ENCODE results near the gene ASTN2.

ASTN2 gene

DNA sequence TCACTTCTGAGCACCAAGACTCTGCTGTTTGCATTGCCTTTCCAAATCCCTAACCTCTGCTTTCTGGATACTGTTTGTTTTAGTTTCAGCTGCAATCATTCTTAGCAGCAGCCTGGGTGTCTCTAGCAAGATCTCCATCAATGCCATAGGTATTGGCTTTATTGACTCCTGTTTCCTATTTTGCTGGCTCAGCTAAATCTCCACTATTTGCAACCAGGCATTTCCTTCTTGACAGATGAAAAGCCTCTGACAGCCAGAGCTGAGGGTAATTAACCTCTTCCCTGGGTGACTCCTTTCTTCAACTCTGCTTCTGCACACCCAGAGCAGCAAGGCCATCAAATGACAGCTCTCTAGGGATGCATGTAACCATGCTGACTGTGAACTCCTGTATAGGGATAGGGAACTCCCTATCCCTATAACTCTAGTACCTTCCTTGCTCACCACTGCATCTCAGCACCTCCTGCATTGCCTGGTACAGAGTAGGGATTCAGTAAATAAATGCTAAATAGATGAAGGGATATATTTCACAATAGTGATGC is 434.2 kb downstream of the ASTN2 start:
- in situ Hi-C loops (cut with MboI; ENCODE audit: low sequenced_read_pairs) = no loop called here

DNA sequence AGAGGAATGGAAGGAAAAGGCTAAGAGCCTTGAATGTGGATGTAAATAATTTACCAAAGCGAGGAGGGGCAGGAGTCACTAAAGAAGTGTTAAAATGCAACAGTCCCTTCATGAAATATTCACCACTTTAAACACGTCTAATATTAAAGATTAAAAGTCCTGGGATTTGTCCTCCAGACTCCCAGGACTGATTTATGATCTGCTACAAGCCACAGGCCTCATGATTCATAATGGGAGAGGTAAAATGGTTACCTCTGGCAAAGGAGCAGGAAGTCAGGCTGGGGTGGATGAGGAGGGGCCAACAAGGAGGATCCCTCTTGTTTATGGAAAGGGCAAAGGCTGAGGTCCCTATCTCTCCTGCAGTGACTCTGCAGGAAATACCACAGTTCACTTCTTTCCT is 435.4 kb downstream of the ASTN2 start:
- in situ Hi-C loops (cut with MboI; ENCODE audit: low sequenced_read_pairs) = no loop called here

DNA sequence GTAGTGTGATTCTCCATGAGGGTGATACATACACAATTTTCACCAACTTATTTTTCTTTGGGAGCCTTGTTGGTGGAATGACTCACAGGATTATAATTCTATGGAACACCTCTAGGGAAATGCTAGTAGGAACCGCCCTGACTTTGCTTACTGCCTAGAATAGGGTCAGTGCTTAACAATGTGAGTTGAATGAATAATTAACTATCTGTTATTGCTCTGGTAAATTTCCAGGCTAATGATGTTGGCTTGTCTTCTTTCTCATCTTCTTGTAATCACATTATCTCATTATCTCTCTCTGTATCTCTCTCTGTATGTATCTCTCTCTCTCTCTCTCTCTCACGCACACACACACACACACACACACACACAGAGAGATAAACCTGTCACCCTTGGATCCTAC is 436.7 kb downstream of the ASTN2 start:
- in situ Hi-C loops (cut with MboI; ENCODE audit: low sequenced_read_pairs) = no loop called here

DNA sequence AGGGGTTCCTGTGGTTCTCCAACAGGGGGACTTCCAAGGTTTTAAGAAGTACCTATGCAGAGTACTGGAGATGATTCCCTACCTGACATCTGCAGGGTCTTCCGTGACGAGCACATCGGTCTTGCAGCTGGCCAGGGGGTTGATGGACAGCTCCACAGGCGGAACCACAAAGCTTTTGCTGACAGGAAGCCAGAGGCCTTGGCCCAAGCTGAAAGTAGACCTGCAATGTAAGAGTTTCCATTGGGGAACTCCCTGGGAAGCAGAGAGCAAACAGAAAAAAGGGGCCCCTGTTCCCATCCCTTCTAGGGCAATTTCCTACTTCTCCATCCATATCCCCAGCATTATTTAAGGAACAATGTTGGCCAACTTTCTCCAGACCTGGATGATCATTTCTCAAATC is 439.7 kb downstream of the ASTN2 start:
- in situ Hi-C loops (cut with MboI; ENCODE audit: low sequenced_read_pairs) = no loop called here

DNA sequence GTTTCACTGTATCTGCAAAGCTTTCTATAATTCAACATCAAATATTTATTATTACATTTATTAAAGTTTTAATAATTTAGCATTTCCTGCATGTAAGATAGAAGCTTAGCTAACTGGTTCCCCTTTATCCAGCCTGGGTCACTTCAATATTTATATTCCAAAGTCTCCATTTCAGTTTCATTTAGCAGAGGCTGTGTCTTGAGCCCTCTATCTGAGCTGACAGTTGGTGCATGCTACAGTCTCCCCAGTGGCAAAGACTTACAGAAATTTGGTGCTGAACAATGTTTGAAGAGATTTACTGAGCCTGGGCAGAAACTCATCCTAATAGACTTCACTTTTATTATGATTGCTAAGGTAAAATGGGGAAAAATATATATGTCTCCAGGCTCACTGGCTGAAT is 448.7 kb downstream of the ASTN2 start:
- in situ Hi-C loops (cut with MboI; ENCODE audit: low sequenced_read_pairs) = no loop called here

DNA sequence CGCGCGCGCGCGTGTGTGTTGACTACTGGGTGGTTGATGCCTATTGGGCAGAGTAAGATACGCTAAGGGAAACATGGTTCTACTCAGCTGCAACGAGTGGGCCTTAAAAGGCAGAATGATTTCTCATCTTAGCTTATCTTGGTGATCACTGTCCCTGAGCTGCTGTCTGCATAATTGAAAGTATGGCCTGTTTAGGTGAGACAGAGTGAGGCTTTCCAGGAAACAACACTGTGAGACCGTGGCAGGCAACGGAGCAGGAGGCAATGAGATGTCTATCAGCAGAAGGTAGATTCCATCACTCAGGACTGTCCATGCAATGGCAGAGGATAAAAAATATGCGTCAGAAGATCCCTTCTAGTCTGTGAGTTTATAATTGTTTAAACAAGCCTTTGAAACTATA is 450.6 kb downstream of the ASTN2 start:
- in situ Hi-C loops (cut with MboI; ENCODE audit: low sequenced_read_pairs) = no loop called here

DNA sequence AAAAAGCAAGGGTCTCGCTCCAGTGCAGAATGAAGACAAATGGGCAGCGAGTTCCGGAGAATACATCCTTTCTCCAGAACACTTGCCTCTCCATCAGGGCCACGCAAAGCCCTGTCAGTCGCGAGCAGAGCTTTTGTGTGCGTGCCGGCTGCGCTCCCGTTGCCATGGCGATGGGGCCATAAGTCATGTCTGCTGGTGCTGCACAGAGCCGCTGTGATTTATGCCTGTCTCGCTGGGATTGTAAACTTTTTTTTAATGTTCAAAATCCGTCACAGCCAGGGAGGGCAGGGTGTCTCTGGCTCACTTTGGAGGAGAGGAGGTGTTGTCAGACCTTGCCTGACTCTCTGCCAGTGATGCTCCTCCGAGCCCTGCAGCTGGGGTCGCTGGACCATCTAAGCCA is 455.0 kb downstream of the ASTN2 start:
- in situ Hi-C loops (cut with MboI; ENCODE audit: low sequenced_read_pairs) = no loop called here

DNA sequence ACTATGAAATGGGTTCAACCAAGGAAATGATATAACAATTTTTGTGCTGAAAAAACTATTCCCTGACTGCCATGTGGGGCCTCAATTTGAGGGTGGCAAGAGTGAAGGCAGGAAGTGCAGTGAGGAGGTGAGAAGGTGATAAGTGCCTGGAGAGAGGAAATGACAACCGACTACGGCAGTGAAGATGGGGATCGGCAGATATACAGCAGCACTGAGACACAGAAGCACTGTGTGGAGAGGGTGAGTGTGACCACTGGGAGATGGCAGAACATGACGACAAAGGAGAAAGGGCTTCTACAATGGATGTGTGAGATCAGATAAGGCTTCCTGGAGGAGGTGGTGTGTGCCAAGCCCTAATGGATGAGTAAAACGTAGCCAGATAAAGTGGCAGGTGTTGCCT is 456.0 kb downstream of the ASTN2 start:
- in situ Hi-C loops (cut with MboI; ENCODE audit: low sequenced_read_pairs) = no loop called here

DNA sequence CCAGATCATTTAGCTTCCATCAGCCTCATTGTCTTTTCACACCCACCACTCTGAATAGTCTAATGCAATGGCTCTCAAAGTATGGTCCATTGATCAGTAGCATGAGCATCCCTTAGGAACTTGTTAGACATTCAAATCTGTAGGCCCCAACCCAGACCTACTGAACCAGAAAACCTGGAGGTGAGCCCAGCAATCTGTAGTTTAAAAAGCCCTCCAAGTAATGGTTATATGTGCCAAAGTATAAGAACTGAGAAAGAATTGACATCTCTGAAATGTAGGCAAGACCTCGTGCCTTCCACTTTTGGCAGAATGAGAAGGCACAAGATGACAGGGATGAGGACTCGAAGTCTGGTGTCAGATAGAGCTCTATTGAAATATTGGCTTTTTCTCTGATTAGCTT is 460.1 kb downstream of the ASTN2 start:
- in situ Hi-C loops (cut with MboI; ENCODE audit: low sequenced_read_pairs) = no loop called here

DNA sequence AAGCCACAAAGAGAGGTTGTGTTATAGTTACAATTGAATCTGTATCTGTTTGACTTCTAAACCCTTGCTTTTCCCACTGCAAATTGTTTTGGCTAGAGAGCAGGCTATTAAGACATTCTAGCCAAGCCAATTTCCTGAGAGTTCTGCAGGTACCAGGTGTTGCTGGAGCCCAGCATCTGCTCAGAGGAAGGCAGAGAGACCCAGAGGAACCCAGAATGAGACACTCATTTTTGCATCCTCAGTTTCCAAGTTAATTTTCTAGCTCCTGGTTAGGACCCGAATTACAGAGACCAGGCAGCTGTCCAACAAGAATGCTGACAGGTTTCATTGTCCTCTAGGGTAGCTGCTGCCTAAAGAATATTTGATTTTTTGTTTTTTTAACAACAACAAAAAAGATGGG is 461.6 kb downstream of the ASTN2 start:
- in situ Hi-C loops (cut with MboI; ENCODE audit: low sequenced_read_pairs) = no loop called here

DNA sequence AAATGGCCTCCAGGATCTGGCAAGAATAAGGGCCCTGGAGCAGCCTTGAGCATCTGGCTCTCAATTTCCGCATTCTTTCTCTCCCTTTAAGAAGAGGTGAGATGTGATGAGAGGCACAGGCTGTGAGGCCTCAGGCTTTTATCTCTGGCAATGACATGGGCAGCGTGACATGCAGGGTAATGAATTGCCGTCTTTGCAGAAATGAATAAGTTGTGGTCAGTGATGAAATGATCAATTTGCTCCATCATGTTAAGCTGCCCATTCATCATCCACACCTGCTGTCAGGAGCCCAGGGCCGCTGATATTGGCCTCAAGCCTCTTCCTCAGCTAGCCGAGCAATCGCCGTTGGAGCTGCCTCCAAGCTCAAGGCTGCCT is 462.4 kb downstream of the ASTN2 start:
- in situ Hi-C loops (cut with MboI; ENCODE audit: low sequenced_read_pairs) = no loop called here

DNA sequence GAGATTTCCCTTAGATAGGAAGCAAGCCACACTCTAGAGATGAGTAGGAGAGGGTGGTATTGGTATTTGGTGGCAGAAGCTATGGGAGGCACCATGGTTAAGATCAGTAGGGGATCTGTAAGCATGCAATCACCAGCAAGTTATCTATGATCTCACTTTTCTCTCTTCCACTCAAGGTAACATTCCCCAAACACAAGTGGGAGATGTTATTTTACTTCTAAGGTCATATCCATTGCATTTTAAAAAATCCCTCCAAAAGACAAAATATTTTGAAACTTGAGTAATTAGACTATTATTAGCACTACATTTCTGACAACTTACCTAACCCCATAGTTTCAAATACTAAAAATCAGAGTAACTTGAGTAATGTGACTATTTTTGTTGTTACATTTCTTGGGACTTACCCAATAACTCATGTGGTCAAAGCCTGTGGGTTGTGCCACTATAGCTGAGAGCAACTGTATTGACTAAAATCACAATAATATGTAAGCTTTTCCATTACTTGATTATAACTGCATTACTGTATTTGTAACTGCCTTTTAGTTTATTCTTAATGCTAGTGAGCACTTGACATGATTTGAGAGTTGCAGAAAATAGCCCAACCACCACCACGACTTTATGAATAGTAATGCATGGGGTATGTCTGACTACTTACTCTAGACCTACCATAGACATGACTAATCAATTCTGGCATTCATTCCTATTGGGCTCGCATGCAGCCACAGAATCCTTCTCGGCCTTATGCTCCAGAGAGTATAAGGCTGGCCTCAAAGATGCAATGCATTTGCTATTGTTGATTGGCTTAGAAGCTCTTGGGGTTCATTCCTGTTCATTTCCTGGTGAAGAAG is 463.0 kb downstream of the ASTN2 start:
- in situ Hi-C loops (cut with MboI; ENCODE audit: low sequenced_read_pairs) = no loop called here

DNA sequence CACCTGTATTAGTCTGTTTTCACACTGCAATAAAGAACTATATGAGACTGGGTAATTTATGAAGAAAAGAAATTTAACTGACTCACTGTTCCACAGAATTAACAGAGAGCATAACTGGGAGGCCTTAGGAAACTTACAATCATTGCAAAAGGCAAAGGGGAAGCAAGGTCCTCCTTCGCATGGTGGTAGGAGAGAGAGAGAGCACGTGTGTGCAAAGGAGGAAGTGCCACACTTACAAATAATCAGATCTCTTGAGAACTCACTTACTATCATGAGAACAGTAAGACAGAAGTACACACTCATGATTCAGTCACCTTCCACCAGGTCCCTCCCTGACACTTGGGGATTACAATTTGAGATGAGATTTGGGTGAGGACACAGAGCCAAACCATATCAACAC is 469.0 kb downstream of the ASTN2 start:
- in situ Hi-C loops (cut with MboI; ENCODE audit: low sequenced_read_pairs) = no loop called here

DNA sequence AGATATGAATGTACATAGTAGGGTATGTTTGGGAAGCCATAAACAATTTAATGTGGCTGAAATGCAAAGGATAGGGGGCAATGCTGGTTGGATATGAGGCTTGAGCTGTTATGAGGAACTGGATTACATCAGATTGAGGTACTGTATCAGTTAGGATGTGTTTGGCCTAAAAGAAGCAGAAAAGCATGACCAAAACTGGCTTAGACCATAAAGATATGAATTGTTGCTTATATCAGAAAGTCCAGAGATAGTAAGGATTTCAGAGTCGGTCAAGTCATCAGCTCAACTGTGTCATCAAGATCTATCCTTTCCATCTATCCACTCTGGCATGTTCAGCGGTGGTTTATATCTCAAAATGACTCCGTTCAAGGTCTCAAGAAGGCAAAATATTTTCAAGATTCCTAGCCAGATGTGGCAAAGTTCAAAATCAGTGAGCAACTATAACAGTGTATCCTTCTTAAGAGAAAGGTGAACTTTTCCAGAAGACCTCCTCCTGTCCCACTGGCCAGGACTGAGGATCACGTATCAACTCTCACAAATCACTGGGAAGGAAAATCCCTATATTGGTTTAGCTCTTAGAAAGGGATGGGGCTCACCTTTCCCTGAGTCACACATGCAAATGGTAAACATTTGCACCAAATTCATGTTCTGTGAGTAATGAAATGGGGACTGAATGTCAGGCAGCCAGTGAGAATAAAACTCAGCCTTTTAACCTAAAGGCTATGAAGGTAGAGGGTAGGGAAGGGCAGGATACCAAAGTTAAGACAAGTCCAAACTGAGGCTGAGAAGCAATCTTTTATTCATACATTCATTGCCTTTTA is 469.9 kb downstream of the ASTN2 start:
- in situ Hi-C loops (cut with MboI; ENCODE audit: low sequenced_read_pairs) = no loop called here

DNA sequence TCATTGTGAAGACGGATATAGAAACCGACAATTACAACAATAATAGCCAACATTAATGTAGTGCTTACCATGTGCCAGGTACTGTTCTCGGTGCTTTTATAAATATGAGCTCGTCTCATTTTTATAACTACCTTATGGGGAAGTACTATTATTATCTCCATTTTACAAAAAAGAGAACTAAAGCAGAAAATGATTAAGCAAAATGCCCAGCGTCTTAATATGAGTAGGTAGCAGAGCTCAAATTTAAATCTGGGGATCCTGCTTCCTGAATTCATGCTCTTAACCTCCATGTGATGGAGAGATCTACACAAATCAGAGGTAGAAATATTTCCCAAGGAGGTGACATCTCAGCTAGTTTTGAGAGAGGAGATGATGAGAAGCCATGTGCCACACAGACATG is 470.9 kb downstream of the ASTN2 start:
- in situ Hi-C loops (cut with MboI; ENCODE audit: low sequenced_read_pairs) = no loop called here

DNA sequence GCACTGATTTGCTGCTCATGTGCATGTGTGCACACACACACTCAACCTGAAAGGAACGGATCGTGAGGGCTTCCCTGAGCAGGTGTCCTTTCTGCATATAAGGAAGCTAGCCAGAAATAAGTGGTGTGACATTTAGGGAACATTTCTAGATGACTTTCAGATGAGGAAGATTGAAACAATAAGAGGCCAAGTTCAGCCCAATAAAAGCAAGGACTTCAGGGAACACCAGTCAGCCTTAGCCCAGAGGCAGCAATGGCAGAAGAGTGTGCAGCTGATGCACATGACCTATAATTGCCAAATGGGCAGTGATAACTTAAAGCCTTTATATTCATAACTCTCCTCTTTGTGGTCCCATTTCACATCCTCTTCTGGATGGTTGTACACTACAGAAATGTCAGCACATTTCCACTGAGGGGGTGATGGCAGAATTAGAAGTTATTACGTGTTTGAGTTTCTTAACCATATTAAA is 472.2 kb downstream of the ASTN2 start:
- in situ Hi-C loops (cut with MboI; ENCODE audit: low sequenced_read_pairs) = no loop called here

DNA sequence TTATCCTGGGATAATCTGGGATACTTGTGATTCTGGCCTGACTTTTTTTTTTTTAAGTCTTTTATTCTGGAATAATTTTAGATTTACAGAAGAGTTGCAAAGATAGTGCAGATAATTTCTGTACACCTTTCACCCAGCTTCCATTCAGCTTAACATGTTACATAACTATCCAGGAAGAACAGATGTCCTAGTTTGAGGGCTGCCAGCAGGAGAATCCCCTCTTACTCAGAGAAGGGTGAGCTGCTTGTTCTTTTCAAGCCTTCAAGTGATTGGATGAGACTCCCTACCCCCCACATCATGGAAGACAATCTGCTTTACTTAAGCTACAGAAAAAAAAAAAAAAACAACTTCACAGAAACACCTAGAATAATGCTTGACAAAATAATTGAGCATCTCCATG is 473.6 kb downstream of the ASTN2 start:
- in situ Hi-C loops (cut with MboI; ENCODE audit: low sequenced_read_pairs) = no loop called here

DNA sequence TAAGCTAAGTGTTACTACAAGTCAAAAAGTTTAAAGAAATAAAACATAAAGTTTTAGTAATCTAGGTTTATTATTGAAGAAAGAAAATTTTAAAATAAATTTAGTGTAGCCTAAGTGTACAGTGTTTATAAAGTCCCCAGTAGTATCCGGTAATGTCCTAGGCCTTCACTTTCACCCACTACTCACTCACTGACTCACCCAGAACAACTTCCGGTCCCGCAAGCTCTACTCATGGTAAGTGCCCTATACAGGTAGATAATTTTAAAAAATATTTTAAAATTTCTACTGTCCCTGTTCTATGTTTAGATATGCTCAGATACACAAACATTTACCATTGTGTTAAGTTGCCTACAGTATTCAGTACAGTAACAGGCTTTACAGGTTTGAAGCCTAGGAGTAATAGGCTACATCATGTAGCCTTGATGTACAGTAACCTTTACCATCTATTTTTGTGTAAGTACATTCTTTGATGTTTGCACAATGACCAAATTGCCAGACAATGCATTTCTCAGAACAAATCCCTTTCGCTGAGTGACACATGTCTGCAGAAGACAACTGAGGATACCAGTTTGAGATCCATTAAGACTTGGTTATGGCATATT is 474.1 kb downstream of the ASTN2 start:
- in situ Hi-C loops (cut with MboI; ENCODE audit: low sequenced_read_pairs) = no loop called here

DNA sequence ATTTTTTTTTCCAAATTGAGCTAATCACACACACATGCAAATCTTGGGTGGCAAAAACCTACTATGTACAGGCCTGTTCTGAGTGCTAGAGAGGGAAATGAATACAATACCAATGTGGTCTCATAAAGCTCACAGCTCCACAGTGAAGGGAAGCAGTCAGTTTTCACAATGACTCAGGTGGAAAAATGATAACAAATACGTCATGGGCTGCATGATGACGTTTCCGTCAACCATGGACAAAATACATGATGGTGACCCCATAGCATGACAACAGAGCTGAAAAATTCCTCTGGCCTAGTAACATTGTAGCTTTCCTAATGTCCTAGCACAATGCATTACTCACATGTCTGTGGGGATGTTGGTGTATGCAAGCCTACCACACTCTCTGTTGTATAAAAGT is 475.2 kb downstream of the ASTN2 start:
- in situ Hi-C loops (cut with MboI; ENCODE audit: low sequenced_read_pairs) = no loop called here

DNA sequence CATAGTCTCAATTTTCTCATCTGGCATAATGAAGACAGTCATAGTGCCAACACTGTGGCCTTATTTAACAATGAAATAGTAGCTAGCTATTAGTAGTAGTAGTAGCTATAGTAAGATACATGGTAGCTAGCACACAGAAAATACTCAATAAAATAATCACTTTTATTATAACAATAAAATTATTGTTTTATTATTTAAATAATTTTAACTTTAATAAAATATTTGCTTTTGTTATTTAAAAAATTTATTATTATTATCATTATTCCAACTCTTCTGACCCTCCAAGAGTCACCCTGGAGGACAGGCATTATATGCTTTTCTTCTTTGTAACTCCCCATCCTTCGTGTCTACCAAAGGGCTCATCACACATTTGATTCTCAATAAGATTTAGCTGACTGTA is 475.7 kb downstream of the ASTN2 start:
- in situ Hi-C loops (cut with MboI; ENCODE audit: low sequenced_read_pairs) = no loop called here

DNA sequence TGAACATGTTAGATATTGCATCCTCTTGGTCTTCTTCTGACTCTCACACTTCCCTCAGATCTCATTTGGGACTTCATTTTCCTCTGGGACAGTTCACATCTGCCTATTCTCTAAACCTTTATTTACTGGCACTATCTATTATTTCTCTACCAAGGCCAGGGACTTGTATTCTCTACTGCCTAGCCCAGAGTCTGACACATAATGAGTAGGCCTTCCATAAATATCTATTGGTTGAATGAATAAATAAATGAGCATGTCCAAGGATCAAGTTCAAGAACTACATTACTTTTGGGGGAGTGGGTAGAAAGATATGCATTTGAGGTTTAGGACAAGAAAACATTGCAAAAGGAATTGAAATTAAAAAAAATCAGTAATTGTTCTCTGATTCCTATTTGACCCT is 477.5 kb downstream of the ASTN2 start:
- in situ Hi-C loops (cut with MboI; ENCODE audit: low sequenced_read_pairs) = no loop called here
